Large intestine (tissue), 3 donors: ENCODE measurements around the gene ZCWPW1. TPM values are rescaled to one million over a fixed set of nuclear protein-coding genes. Genes with fewer than 3 reads are reported as not detected.

ENCODE experiments used
- DNase-seq, 2 donors: peaks; one replicate each; pipeline versions ENCODE4 v3.0.0 to v3.0.0-alpha.2; 2013
- H3K27ac ChIP-seq: one replicate; pipeline ENCODE4 v1.5.1; 2013; ENCODE audit warnings: low read length
- H3K27me3 ChIP-seq: 2 replicates; pipeline ENCODE4 v1.6.1; 2013; ENCODE audit warnings: low read length; ENCODE audit not compliant: control insufficient read depth, insufficient read depth
- H3K36me3 ChIP-seq: 2 replicates; pipeline ENCODE4 v1.6.1; 2013; ENCODE audit warnings: low read length; ENCODE audit not compliant: control insufficient read depth, insufficient read depth
- H3K4me1 ChIP-seq: one replicate; pipeline ENCODE4 v1.6.1; 2013; ENCODE audit warnings: low read length; ENCODE audit not compliant: control insufficient read depth, insufficient read depth
- H3K4me3 ChIP-seq: one replicate; pipeline ENCODE4 v1.5.1; 2013; ENCODE audit warnings: low read length
- H3K9me3 ChIP-seq: one replicate; pipeline ENCODE4 v1.6.1; 2013; ENCODE audit warnings: mild to moderate bottlenecking, low read depth, low read length, moderate library complexity; ENCODE audit not compliant: control insufficient read depth
- WGBS: methylation state at CpG from one replicate; pipeline ENCODE4 v1.1.5; 2013; ENCODE audit warnings: low lambda C conversion rate; ENCODE audit not compliant: insufficient coverage; 5-methylcytosine and 5-hydroxymethylcytosine counted together
- polyA plus RNA-seq: library from polyadenylated mRNA; unstranded; fragments of 120-200 nt; gene quantifications from one replicate; pipeline ENCODE4 v1.2.1, GENCODE V29; 2013

ZCWPW1 gene
- polyA plus RNA-seq, 1 donor, result 4.8 TPM

- H3K9me3 ChIP-seq, result no peaks in the 10 kb centered on the region
- no peak overlapping the region for H3K4me3 ChIP-seq
- H3K36me3 ChIP-seq, result no peaks in the 10 kb centered on the region
- no peaks in the 10 kb centered on the region for H3K4me1 ChIP-seq
- no CpG with 5 or more reads among the region's 3 CpGs for WGBS
- DNase-seq, result no peak
- no peaks in the 10 kb centered on the region for H3K27me3 ChIP-seq
- no peak overlapping the region for H3K27ac ChIP-seq
These were observed 28.5 kb downstream of the ZCWPW1 start for GRCh38 chr7:100400041-100400440.

GRCh38 chr7:100398239-100398638 is 30.3 kb downstream of the ZCWPW1 start:
- no peaks in the 10 kb centered on the region for H3K27me3 ChIP-seq
- H3K4me1 ChIP-seq, result no peaks in the 10 kb centered on the region
- WGBS, result no CpG with 5 or more reads among the region's 2 CpGs
- H3K36me3 ChIP-seq, result no peaks in the 10 kb centered on the region
- H3K9me3 ChIP-seq, result no peaks in the 10 kb centered on the region
- no peak overlapping the region for H3K4me3 ChIP-seq
- no peak for DNase-seq
- no peak overlapping the region for H3K27ac ChIP-seq

- DNase-seq, result no peak
- Histone ChIP-seq H3K36me3 (no peaks in the 10 kb centered on the region), H3K4me3 (no peak overlapping the region), H3K9me3 (no peaks in the 10 kb centered on the region), H3K4me1 (no peaks in the 10 kb centered on the region), H3K27ac (no peak overlapping the region), H3K27me3 (no peaks in the 10 kb centered on the region)
- no CpG with 5 or more reads among the region's 13 CpGs for WGBS
These were observed 31.0 kb downstream of the ZCWPW1 start for GRCh38 chr7:100397315-100398081.

GRCh38 chr7:100396421-100396982 is 32.0 kb downstream of the ZCWPW1 start:
- Histone ChIP-seq H3K9me3 (no peaks in the 10 kb centered on the region), H3K4me1 (no peaks in the 10 kb centered on the region), H3K4me3 (no peak overlapping the region), H3K27ac (no peak overlapping the region), H3K27me3 (no peaks in the 10 kb centered on the region), H3K36me3 (no peaks in the 10 kb centered on the region)
- WGBS, result 80% methylated on average over 4 of the region's 9 CpGs
- no peak for DNase-seq

GRCh38 chr7:100394077-100394476 is 34.4 kb downstream of the ZCWPW1 start:
- H3K9me3 ChIP-seq, result no peaks in the 10 kb centered on the region
- H3K4me3 ChIP-seq, result no peak overlapping the region
- no peak for DNase-seq
- no peaks in the 10 kb centered on the region for H3K27me3 ChIP-seq
- WGBS, result no CpG with 5 or more reads among the region's 2 CpGs
- H3K27ac ChIP-seq, result no peak overlapping the region
- H3K36me3 ChIP-seq, result no peaks in the 10 kb centered on the region
- no peaks in the 10 kb centered on the region for H3K4me1 ChIP-seq

- H3K27me3 ChIP-seq, result no peaks in the 10 kb centered on the region
- H3K36me3 ChIP-seq, result no peaks in the 10 kb centered on the region
- DNase-seq, result no peak
- no peak overlapping the region for H3K4me3 ChIP-seq
- H3K9me3 ChIP-seq, result no peaks in the 10 kb centered on the region
- H3K4me1 ChIP-seq, result no peaks in the 10 kb centered on the region
- WGBS, result 100% methylated on average over 1 of the region's 4 CpGs
- no peak overlapping the region for H3K27ac ChIP-seq
These were observed 35.1 kb downstream of the ZCWPW1 start for GRCh38 chr7:100393233-100393905.

- Histone ChIP-seq H3K27me3 (no peaks in the 10 kb centered on the region), H3K4me1 (no peaks in the 10 kb centered on the region), H3K9me3 (no peaks in the 10 kb centered on the region), H3K27ac (no peak overlapping the region), H3K36me3 (no peaks in the 10 kb centered on the region), H3K4me3 (no peak overlapping the region)
- WGBS, result no CpG with 5 or more reads among the region's 3 CpGs
- DNase-seq, result no peak
These were observed 38.1 kb downstream of the ZCWPW1 start for GRCh38 chr7:100390286-100391009.

- no peak overlapping the region for H3K27ac ChIP-seq
- H3K4me3 ChIP-seq, result no peak overlapping the region
- H3K27me3 ChIP-seq, result no peaks in the 10 kb centered on the region
- H3K36me3 ChIP-seq, result no peaks in the 10 kb centered on the region
- WGBS, result 100% methylated on average over 1 of the region's 9 CpGs
- DNase-seq, result no peak
- no peaks in the 10 kb centered on the region for H3K9me3 ChIP-seq
- H3K4me1 ChIP-seq, result no peaks in the 10 kb centered on the region
These were observed 38.9 kb downstream of the ZCWPW1 start for GRCh38 chr7:100389437-100390088.

- Histone ChIP-seq H3K27me3 (no peaks in the 10 kb centered on the region), H3K27ac (no peak overlapping the region), H3K36me3 (no peaks in the 10 kb centered on the region), H3K4me3 (no peak overlapping the region), H3K4me1 (no peaks in the 10 kb centered on the region), H3K9me3 (no peaks in the 10 kb centered on the region)
- 90% methylated on average over 2 of the region's 2 CpGs for WGBS
- DNase-seq, result no peak
These were observed 40.8 kb downstream of the ZCWPW1 start for GRCh38 chr7:100387695-100388094.

GRCh38 chr7:100386940-100387339 is 41.6 kb downstream of the ZCWPW1 start:
- 60% methylated on average over 1 of the region's 5 CpGs for WGBS
- no peaks in the 10 kb centered on the region for H3K9me3 ChIP-seq
- H3K36me3 ChIP-seq, result no peaks in the 10 kb centered on the region
- no peaks in the 10 kb centered on the region for H3K4me1 ChIP-seq
- H3K27ac ChIP-seq, result no peak overlapping the region
- no peaks in the 10 kb centered on the region for H3K27me3 ChIP-seq
- DNase-seq, result no peak
- no peak overlapping the region for H3K4me3 ChIP-seq
